Mammary epithelial cell (primary cell): ENCODE data around the gene ASIC2.

Source experiments
- CTCF ChIP-seq, 2 donors: IDR thresholded peaks in 1 of 2; conservative IDR thresholded peaks in 1 of 2; 2 replicates each; pipeline ENCODE4 v1.5.1; 2011 to 2012; ENCODE audit warnings: inconsistent platforms in 2 of 2, low read length in 2 of 2, mild to moderate bottlenecking in 2 of 2, control low read depth in 1 of 2, low read depth in 1 of 2; ENCODE audit not compliant: insufficient read depth in 1 of 2; ENCODE audit errors: extremely low read depth in 1 of 2
- EZH2 ChIP-seq: IDR thresholded peaks from 2 replicates; pipeline ENCODE4 v1.6.1; 2012; ENCODE audit warnings: low read length, inconsistent platforms, borderline replicate concordance

- TF ChIP-seq CTCF (conservative IDR thresholded peaks at IDR 0.05 in 1 of 2, IDR thresholded peaks at IDR 0.05 in 1 of 2; ENCODE audit: extremely low read depth in 1 of 2, insufficient read depth in 1 of 2, low read depth in 1 of 2, low read length in 2 of 2) (no peak), EZH2 (no peak)
Observed at GRCh38 chr17:33334703-33335102, 41.6 kb upstream of the ASIC2 start.
